Fibroblast of upper back skin (primary cell): Measurements from ENCODE around the gene METRN.

Experiments used
- DNase-seq: peaks from one replicate; pipeline ENCODE4 v3.0.0-alpha.2; 2013

The METRN gene

DNA sequence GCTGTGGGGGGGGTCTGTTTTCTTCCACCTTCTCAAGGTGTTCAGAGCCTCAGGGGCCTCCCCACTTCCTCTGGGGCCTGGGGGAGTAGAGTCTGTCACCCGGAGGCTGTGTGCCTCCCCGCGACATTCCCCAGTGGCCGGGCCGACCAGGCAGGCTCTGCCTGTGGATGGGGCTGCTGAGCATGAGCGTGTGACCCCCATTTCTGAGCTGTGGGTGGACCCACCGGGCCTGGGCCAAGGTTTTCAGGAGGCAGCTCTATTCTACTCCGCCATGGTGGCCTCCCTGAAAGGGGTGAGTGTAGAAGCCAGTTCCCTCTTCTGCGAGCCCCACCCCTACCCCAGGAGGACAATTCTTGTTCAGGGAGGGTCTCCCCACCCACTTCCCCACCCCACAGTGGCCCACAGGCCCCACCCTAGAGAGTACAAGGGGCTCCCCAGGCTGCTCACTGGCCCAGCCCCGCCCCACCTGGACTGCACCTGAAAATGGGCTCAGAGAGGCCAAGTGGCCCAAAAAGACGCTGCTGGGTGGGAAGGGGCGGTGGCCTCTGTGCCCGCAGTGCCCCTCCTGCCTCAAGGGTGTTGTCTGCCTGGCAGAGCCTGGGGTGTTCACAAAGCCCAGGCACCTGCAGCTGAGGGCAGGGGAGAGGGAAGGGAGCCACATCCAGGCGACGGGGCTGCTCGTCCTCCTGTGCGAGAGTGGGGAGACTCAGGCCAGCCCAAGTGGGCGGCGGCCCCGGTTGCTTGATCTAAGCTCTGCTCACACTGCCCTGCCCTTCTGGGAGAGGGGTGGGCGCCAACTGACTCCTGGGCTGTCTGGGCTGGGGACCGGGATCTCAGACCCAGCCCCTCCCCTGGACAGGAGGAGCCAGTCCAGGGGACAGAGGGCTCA is 47.0 kb downstream of the METRN start:
- DNase-seq, result no peak

DNA sequence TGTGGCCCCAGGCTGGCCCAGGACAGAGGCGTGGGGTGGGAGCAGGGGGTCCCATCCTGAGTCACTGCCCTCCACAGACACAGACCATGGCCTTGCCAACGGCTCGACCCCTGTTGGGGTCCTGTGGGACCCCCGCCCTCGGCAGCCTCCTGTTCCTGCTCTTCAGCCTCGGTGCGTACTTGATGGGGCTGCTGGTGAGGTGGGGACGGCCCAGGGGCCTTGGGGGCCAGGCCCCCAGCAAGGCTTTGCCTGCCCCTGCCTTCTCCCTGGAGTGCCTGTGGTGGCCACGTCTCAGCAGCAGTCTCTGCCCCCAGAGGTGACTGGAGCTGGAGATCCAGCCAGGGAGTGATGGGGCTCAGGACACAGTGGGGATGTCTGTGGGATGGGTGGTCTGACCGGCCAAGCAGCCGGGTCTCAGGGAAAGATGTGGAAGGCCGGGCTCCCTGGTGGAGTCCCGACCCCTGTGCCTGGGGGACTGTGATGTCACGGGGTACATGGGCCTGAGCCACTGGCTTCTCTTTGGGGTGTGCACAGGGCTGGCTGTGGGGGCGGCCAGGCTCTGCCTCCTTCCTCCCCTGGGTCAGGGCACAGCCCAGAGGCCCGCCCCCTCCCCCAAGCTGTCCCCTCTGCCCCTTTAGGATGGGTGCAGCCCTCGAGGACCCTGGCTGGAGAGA is 47.8 kb downstream of the METRN start:
- no peak for DNase-seq

DNA sequence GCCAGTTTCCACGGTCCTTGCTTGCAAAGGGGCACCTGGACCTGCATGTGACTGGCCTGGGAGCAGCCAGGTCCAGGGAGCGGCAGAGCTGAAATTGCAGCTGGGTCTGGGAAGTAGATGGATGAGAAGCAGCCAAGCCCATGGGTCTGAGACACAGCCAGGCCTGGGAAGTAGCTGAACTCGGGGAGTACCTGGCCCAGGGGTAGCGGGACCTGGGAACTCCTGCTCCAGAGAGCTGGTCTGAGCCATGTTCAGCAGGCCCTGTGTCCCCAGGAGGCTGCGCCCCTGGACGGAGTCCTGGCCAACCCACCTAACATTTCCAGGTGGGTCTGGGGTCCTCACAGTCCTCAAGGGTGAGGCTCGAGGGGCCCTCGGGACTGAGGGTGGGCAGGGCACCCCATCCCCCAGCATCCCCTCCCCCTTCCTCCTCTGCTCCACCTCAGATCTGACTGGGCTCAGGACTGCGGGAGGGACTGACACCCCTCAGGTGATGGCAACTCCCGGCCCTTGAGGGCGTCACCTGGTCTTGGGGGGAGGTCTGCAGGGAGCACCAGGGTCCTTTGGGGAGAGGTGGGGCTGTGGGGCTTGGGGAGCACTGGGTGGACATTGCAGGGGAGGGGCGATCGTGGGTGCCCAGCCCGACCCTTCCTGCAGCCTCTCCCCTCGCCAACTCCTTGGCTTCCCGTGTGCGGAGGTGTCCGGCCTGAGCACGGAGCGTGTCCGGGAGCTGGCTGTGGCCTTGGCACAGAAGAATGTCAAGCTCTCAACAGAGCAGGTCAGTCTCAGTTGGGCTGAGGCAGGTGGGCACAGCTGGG is 48.7 kb downstream of the METRN start:
- no peak for DNase-seq

DNA sequence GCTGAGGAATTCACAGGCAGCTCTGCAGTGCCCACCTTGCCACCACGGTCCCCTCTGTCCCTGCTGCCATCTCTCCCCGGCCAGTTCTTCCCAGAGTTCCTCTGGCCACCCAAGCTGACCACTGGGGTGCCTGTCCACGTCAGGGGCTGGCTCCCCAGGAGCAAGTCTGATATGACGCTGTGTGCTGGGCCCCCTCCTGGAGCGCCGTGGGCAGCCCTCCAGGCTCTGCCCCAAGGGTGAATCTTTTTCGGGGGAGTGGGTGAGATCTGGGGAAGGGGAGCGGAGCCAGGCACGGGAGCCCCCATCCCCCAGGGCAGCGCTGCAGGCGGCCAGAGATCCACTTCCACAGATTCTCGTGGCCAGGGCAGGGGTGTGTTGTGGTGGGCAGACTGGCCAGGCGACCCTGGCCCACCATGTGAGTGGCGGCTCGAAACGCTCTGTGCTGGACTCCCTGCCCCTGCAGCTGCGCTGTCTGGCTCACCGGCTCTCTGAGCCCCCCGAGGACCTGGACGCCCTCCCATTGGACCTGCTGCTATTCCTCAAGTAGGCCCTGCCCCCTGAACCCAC is 49.3 kb downstream of the METRN start:
- DNase-seq, result no peak

DNA sequence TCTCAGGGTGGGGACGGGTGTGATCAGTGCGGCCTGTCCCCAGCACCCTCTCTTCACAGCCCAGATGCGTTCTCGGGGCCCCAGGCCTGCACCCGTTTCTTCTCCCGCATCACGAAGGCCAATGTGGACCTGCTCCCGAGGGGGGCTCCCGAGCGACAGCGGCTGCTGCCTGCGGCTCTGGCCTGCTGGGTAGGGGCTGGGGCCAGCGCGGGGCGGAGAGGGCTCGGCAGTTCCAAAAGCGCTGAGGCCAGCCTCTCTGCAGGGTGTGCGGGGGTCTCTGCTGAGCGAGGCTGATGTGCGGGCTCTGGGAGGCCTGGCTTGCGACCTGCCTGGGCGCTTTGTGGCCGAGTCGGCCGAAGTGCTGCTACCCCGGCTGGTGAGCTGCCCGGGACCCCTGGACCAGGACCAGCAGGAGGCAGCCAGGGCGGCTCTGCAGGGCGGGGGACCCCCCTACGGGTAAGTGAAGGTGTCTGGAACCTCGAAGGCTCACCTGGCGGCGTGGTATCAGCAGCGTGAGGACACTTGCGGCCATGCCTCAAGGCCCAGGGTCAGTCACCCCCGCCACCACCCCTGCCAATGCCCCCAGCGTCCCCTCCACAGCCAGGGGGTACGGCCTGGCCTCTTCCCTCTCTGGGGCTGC is 50.0 kb downstream of the METRN start:
- DNase-seq, result no peak

DNA sequence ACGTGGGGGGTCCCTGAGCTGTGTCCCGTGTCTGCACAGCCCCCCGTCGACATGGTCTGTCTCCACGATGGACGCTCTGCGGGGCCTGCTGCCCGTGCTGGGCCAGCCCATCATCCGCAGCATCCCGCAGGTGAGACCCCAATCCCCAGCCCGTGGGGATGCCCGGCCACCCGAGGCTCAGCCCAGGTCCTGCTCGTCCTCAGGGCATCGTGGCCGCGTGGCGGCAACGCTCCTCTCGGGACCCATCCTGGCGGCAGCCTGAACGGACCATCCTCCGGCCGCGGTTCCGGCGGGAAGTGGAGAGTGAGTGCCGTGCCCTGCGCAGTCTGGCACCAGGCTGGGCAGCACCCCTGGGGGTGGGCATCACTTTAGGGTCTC is 50.6 kb downstream of the METRN start:
- DNase-seq, result no peak

DNA sequence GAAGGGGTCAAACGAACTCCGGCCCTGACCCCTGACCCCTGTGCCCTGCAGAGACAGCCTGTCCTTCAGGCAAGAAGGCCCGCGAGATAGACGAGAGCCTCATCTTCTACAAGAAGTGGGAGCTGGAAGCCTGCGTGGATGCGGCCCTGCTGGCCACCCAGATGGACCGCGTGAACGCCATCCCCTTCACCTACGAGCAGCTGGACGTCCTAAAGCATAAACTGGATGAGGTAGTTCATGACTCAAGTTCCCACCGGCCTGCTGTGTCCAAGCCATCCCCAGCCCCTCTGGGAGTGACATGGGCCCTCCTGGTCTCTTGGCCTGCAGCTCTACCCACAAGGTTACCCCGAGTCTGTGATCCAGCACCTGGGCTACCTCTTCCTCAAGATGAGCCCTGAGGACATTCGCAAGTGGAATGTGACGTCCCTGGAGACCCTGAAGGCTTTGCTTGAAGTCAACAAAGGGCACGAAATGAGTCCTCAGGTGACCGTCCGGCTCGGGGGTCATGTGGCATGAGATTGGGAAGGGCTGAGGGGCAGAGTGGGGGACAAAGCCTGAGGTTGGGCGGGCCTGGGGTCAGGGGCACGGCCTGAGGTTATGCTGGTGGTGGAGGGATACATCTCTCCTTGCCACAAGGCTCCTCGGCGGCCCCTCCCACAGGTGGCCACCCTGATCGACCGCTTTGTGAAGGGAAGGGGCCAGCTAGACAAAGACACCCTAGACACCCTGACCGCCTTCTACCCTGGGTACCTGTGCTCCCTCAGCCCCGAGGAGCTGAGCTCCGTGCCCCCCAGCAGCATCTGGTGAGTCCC is 51.3 kb downstream of the METRN start:
- DNase-seq, result no peak

DNA sequence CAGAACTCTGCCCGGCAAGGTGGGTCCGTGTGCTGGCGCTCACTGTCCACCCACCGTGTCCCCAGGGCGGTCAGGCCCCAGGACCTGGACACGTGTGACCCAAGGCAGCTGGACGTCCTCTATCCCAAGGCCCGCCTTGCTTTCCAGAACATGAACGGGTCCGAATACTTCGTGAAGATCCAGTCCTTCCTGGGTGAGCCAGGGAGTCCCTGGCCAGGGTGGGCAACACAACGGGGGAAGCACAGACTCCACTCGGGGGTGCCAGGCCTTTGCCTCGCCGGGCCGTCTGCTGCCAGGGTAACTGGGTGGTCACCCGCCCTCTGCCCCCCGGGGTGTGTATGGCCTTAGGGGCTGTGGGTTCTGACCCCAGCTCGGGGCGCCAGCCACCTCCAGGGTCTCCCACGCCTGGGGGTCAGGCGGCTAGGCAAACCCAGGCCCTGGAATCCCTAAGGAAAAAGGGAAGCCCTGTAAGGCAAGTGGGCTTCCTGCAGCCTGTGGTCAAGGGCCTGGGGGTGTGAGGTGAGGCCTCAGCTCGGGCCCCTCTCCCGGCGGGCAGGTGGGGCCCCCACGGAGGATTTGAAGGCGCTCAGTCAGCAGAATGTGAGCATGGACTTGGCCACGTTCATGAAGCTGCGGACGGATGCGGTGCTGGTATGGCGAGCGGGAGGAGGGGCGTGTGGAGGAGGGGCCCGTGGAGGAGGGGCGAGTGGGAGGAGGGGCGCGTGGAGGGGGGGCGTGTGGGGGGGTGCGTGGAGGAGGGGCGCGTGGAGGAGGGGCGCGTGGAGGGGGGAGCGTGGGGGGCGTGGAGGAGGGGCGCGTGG is 52.1 kb downstream of the METRN start:
- DNase-seq, result no peak

DNA sequence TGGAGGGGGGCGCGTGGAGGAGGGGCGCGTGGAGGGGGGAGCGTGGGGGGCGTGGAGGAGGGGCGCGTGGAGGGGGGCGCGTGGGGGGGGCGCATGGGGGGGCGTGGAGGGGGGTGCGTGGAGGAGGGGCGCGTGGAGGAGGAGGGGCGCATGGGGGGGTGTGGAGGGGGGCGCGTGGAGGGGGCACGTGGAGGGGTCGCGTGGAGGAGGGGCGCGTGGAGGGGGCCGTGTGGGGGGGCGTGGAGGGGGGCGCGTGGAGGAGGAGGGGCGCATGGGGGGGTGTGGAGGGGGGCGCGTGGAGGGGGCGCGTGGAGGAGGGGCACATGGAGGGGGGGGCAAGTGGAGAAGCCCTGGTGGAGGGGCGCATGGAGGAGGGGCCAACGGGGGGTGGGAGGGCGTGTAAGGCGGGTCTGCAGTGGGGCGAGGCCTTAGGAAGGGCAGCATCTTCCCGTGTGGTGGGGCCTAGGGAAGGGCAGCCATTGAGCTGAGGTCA is 52.9 kb downstream of the METRN start:
- no peak for DNase-seq

DNA sequence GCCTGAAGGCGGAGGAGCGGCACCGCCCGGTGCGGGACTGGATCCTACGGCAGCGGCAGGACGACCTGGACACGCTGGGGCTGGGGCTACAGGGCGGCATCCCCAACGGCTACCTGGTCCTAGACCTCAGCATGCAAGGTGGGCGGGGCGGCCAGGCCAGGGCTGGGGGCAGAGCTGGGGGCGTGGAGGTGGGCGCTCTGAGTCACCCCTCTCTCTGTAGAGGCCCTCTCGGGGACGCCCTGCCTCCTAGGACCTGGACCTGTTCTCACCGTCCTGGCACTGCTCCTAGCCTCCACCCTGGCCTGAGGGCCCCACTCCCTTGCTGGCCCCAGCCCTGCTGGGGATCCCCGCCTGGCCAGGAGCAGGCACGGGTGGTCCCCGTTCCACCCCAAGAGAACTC is 53.5 kb downstream of the METRN start:
- DNase-seq, result no peak
